HG02798 (cell line): Measurements from ENCODE around the gene SMIM10.
"Not testable (repeated sequence)": the region's sequence is repeated elsewhere in the genome, so short reads cannot be mapped to it uniquely, and the experiment has no call there.

Experiments
- ATAC-seq: cut with Tn5 transposase; IDR thresholded peaks from one replicate; pipeline ENCODE4 v1.9.1; 2021; ENCODE audit warnings: mild to moderate bottlenecking; ENCODE audit not compliant: unreplicated experiment, poor library complexity

Gene SMIM10

GRCh38 chrX:134990801-134991481 is at the start of gene SMIM10:
TSS of gene SMIM10 (plus strand) at chrX:134990991. CDS start at chrX:134991096, 105 bp downstream.
- peak; percentile 52 for ATAC-seq

DNA sequence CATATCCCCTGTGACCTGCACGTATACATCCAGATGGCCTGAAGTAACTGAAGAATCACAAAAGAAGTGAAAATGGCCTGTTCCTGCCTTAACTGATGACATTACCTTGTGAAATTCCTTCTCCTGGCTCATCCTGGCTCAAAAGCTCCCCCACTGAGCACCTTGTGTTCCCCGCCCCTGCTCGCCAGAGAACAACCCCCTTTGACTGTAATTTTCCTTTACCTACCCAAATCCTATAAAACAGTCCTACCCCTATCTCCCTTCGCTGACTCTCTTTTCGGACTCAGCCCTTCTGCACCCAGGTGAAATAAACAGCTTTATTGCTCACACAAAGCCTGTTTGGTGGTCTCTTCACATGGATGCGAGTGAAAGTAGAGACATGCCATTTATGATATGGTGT is 44.4 kb upstream of the SMIM10 start:
- not testable (repeated sequence) for ATAC-seq

DNA sequence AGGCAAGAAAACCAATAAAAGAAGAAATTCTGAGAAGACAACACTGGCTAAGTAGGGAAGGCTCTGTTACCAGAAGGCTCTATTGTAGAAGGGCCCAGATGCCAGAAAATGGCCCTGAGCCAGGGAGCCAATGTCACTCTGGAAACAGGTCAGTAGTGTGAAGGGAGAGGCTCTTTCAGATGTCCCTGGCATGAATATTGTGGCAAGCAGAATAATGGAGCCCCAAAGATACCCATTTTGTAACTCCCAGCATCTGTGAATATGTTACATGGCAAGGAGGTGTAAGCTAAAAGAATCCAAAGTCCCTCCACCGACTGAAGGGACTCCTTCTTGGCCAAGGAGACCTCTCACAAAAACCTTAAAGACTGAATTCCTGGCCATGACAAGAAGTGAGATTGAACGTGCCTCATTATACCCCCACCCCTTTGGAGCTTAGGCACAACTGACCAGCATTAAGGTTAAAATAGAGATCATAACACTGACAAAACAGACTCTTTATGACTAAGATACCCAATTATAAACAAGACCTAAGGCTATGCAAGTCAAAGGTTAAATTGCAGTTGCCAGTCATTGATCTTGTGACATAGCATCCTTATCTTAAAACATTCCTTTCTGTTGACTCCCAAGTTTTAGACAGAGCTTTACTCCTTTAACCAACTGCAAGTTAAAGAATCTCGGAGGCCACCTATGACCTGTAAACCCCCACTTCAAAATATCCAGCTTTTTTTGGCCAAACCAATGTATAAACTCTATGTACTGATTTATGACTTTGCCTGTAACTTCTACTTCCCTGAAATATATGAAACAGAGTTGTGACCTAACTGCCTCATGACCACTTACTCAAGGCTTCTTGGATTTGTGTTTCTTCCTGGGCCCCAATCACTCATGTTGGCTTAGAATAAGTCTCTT is 42.2 kb upstream of the SMIM10 start:
- no peak for ATAC-seq

DNA sequence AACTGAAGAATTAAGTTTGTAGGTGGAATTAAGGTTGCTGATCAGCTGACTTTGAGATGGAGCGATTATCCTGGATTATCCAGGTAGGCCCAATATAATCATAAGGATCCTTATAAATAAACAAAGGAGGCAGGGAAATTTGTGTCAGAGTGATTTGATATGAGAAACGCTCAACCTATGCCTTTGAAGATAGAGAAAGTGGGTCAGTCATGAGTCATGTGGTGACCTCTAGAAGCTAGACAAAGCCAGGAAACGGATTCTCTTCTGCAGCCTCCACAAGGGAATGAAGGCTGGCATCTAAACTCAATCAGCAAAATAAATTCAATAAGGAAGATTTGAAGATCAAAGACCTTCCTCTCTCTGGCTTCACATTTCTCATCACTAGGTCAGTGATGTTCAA is 41.5 kb upstream of the SMIM10 start:
- no peak for ATAC-seq

DNA sequence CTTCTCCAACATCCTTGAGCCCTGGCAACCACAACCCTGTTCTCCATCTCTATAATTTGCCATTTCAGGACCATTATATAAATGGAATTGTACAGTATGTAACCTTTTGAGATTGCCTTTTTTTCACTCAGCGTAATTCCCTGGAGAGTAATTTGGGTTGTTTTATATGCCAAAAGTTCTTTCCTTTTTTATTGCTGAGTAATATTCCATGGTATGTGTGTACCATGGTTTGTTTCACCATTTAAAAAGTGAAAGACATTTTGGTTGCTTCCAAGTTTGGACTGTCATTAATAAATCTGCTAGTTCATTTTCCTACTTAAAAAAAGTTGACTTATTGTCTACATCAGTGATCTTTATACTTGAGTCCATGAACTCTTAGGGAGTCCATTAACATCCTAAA is 33.0 kb upstream of the SMIM10 start:
- ATAC-seq = no peak

GRCh38 chrX:134960366-134960765 is 30.4 kb upstream of the SMIM10 start:
- not testable (repeated sequence) for ATAC-seq

DNA sequence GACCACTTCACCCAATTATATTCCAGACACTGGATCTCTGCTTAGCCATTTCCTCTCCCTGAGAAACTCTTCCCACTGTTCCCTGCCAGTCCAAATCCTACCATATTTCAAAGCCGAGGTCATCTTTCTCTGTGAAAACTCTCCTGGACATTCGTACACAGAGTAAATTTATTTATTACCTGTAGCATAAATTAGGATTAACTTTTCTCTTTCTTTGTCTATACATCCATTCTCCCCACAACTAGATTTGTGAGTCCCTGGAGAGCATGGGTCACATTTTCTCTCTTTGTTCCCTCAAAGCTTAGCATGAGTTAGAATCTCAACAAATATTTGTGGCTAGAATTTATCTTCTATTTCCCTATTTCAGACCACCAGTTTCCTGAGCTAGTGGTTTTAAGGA is 27.8 kb upstream of the SMIM10 start:
- ATAC-seq = no peak

- ATAC-seq = no peak
Measured at GRCh38 chrX:134969726-134970125, 21.1 kb upstream of the SMIM10 start.

DNA sequence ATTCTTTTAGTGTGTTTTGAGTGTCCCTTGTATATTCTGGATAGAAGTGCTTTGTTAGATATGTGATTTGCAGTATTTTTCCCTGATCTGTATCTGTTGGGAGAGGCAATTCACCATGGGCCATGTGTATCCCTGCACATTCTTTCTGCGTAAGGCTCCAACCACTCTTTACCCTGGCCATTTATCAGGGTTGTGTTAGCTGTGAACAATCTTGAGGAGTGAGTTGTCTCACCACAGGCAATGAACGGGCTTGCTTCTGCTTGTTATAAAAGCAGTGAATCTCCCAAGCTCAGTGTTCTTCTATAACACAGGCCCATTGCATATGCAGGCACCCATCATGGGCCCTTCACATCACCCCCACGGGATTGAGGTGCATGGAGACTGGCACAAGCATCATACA is 18.9 kb upstream of the SMIM10 start:
- ATAC-seq = no peak

- ATAC-seq = no peak
Measured at GRCh38 chrX:134975516-134975915, 15.3 kb upstream of the SMIM10 start.

DNA sequence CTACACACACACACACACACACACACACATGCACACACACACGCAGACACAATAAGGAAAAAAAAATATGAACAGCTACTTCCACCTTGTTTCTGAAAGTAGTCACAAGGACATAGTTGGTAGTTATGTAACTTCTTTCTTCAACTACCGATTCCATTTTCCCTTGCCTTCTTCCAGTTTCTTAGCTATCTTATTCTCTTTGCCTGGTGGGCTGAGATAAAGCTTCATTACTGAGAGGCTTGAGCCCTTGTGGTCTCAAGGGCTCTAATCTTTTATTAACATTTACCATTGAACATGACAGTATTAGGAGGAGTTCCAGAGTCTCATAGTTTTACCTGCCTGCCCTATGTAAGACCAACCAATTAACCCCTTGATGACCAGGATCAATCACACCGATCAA is 8.9 kb upstream of the SMIM10 start:
- ATAC-seq = no peak

- ATAC-seq = no peak
Measured at GRCh38 chrX:134982748-134983147, 8.0 kb upstream of the SMIM10 start.

DNA sequence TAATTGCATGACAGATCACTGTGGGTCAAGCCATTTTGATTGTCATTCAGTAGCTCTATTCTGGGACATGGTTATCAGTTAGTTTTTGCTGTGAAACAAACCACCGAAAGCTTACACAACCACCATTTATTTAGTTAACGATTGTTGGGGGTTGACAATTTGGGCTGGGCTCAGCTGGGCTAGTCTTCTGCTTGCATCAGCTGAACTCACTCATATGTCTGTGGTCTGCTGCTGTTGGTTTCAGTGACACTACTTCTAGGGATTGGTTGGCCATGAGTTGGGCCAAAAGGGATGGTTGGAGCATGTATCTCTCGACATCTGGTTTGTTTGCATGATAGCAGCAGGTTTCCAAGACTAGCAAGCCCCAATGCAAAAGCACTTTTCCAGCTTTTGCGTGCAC is 5.3 kb upstream of the SMIM10 start:
- no peak for ATAC-seq

GRCh38 chrX:134990475-134990800 is 353 bp upstream of the SMIM10 start:
- ATAC-seq = no peak

- ATAC-seq = no peak
Measured at GRCh38 chrX:134997646-134998045, 6.9 kb downstream of the SMIM10 start.

GRCh38 chrX:134998246-134998645 is 7.5 kb downstream of the SMIM10 start:
- no peak for ATAC-seq

DNA sequence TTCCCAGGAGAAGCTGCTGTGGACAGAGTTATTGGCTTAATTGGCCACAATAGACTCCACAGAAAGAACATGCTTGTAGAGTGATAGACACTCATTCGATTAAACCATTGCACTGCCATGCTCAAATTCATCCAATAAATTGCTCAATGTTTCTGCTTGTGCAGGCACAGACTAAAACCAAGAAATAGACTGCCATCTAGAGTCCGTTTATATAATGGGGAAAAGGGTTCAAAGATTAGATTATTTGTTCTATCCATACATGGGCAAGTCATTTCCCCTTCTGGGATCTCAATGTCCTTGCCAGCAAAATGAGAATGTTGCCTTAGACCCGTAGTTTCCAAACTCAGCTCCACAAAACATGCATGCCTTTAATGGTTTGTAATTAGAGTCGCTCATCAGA is 8.7 kb downstream of the SMIM10 start:
- ATAC-seq = no peak

DNA sequence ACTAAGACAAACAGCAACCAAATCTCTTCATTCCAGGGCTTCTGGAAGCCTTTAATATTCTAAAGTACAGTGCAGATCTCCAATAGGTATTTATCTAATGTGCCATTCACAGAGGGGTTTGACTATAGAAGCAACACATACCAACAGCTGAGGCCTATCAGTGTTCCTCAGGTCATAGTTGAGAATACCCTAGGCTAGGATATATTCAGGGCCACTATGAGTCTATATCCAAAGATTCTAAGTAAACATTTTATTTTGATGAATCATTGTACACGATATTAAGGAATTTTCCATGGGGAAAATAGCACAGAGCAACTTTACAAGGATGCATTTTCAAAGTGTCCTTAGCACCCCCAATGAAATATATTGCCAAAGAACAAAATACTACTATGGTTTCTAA is 9.7 kb downstream of the SMIM10 start:
- no peak for ATAC-seq

- peak; percentile 97 for ATAC-seq
Measured at GRCh38 chrX:135003876-135004623, 13.3 kb downstream of the SMIM10 start.

GRCh38 chrX:135006187-135006586 is 15.4 kb downstream of the SMIM10 start:
- no peak for ATAC-seq

DNA sequence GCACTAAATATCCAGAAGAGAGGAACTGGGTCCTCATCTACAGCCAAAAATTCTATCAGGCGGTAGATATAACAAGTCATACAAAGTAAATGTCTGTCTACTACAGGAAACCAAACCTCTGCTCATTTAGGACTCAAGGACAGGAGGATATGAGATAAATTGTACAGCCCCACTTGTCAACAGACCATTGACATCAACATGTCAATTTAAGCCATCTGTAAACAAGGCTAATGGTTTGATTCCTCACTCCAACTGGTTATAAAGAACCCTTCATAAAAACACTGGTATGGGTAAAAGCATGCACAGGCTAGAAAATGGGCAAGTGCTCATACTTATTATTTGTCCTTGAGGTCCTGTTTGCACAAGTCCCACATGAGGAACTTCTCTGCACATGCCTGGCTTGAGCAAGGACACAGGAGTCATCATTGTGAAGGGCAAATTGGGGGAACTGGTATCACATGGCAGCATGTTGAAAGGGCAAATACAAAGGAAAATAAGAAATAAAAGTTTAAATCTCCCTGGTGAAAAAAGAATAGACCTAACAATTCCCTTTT is 18.3 kb downstream of the SMIM10 start:
- no peak for ATAC-seq
